Tibial nerve (tissue), 3 donors: ENCODE measurements around the gene KLLN.

ENCODE experiments used
- POLR2A ChIP-seq, 2 donors: fragments of 450-650 bp; IDR thresholded peaks; one replicate each; pipeline ENCODE4 v1.6.1; 2017; ENCODE audit warnings: antibody characterized with exemption in 2 of 2, mild to moderate bottlenecking in 2 of 2, moderate library complexity in 2 of 2
- TF ChIP-seq, protein P1 (sequence below), 5 experiments: fragments of 200-600 bp in 3 of 5; fragments of 450-650 bp in 2 of 5; sonication (generic) in 3 of 5; IDR thresholded peaks; one replicate each; pipeline ENCODE4 v1.5.1; 2016 to 2019; ENCODE audit warnings: antibody characterized with exemption in 5 of 5, mild to moderate bottlenecking in 3 of 5, moderate library complexity in 2 of 5

DNA sequence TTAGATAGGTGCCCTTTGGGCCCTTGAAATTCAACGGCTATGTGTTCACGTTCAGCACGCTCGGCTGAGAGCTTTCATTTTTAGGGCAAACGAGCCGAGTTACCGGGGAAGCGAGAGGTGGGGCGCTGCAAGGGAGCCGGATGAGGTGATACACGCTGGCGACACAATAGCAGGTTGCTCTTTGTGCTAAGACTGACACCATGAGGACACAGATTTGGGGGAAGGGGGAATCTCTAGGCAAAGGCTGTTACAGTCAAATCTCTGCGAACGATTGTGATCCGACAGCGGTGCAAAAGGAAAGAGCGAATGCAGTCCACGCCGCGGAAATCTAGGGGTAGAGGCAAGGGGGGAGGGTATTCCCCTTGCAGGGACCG lies 667 bp downstream of the KLLN start:
- TF ChIP-seq, protein P1, sequence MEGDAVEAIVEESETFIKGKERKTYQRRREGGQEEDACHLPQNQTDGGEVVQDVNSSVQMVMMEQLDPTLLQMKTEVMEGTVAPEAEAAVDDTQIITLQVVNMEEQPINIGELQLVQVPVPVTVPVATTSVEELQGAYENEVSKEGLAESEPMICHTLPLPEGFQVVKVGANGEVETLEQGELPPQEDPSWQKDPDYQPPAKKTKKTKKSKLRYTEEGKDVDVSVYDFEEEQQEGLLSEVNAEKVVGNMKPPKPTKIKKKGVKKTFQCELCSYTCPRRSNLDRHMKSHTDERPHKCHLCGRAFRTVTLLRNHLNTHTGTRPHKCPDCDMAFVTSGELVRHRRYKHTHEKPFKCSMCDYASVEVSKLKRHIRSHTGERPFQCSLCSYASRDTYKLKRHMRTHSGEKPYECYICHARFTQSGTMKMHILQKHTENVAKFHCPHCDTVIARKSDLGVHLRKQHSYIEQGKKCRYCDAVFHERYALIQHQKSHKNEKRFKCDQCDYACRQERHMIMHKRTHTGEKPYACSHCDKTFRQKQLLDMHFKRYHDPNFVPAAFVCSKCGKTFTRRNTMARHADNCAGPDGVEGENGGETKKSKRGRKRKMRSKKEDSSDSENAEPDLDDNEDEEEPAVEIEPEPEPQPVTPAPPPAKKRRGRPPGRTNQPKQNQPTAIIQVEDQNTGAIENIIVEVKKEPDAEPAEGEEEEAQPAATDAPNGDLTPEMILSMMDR (IDR thresholded peaks at IDR 0.05) = no peak
- no peak for TF ChIP-seq POLR2A (IDR thresholded peaks at IDR 0.05)
